NCI-H2029 (cell line): ENCODE results near the gene CHMP1A.

ENCODE experiments used
- DNase-seq: peaks from one replicate; lab custom pipeline; 2025; lab: John Stamatoyannopoulos, UW

CHMP1A gene

GRCh38 chr16:89605186-89605970, 52.1 kb downstream of the CHMP1A start:
- no peak for DNase-seq

- DNase-seq = no peak
These were observed 52.7 kb downstream of the CHMP1A start for GRCh38 chr16:89604764-89605163.

GRCh38 chr16:89602952-89603590, 54.4 kb downstream of the CHMP1A start:
- no peak for DNase-seq

GRCh38 chr16:89602273-89602951, 55.1 kb downstream of the CHMP1A start:
- no peak for DNase-seq

GRCh38 chr16:89601906-89602272, 55.6 kb downstream of the CHMP1A start:
- DNase-seq = no peak

- DNase-seq = no peak
These were observed 56.6 kb downstream of the CHMP1A start for GRCh38 chr16:89600956-89601355.

GRCh38 chr16:89600427-89600826, 57.1 kb downstream of the CHMP1A start:
- no peak for DNase-seq

- no peak for DNase-seq
These were observed 57.6 kb downstream of the CHMP1A start for GRCh38 chr16:89599902-89600301.

GRCh38 chr16:89599451-89599858, 58.1 kb downstream of the CHMP1A start:
- no peak for DNase-seq

GRCh38 chr16:89598199-89598598, 59.3 kb downstream of the CHMP1A start:
- no peak for DNase-seq

GRCh38 chr16:89596957-89597649, 60.4 kb downstream of the CHMP1A start:
- DNase-seq = no peak

GRCh38 chr16:89596061-89596689, 61.3 kb downstream of the CHMP1A start:
- no peak for DNase-seq

GRCh38 chr16:89595330-89596060, 62.0 kb downstream of the CHMP1A start:
- DNase-seq = no peak
